Inferior parietal cortex (tissue), 1 donor: ENCODE measurements around the gene C13orf42.
A peak's percentile ranks its signal among the peaks of the same experiment; 100 is the strongest.

Experiments
- DNase-seq: peaks from one replicate; pipeline ENCODE4 v3.0.0-alpha.2; 2016; ENCODE audit errors: extremely low spot score

The C13orf42 gene

GRCh38 chr13:51111174-51111573 lies at the start of gene C13orf42:
TSS of gene C13orf42 (minus strand) at chr13:51111274. CDS start at chr13:51111209, 65 bp downstream.
- DNase-seq = no peak

GRCh38 chr13:51158880-51159518 lies 47.9 kb upstream of the C13orf42 start:
- peak; percentile 34 for DNase-seq

GRCh38 chr13:51158365-51158764 lies 47.3 kb upstream of the C13orf42 start:
- DNase-seq = no peak

- no peak for DNase-seq
Observed at GRCh38 chr13:51156648-51157047, 45.6 kb upstream of the C13orf42 start.

- no peak for DNase-seq
Observed at GRCh38 chr13:51155776-51156515, 44.9 kb upstream of the C13orf42 start.

GRCh38 chr13:51155161-51155560 lies 44.1 kb upstream of the C13orf42 start:
- no peak for DNase-seq

- DNase-seq = no peak
Observed at GRCh38 chr13:51154029-51154555, 43.0 kb upstream of the C13orf42 start.

GRCh38 chr13:51153527-51153926 lies 42.5 kb upstream of the C13orf42 start:
- DNase-seq = no peak

GRCh38 chr13:51152701-51153100 lies 41.6 kb upstream of the C13orf42 start:
- DNase-seq = no peak

- DNase-seq = no peak
Observed at GRCh38 chr13:51151463-51151862, 40.4 kb upstream of the C13orf42 start.

GRCh38 chr13:51148952-51149573 lies 38.0 kb upstream of the C13orf42 start:
- peak; percentile 84 for DNase-seq

GRCh38 chr13:51148223-51148951 lies 37.3 kb upstream of the C13orf42 start:
- DNase-seq = no peak

GRCh38 chr13:51147732-51148131 lies 36.7 kb upstream of the C13orf42 start:
- DNase-seq = no peak

GRCh38 chr13:51146667-51147066 lies 35.6 kb upstream of the C13orf42 start:
- DNase-seq = no peak

- no peak for DNase-seq
Observed at GRCh38 chr13:51137250-51137649, 26.2 kb upstream of the C13orf42 start.

GRCh38 chr13:51136276-51136980 lies 25.4 kb upstream of the C13orf42 start:
- DNase-seq = no peak

GRCh38 chr13:51134763-51135365 lies 23.8 kb upstream of the C13orf42 start:
- DNase-seq = no peak

GRCh38 chr13:51130348-51130747 lies 19.3 kb upstream of the C13orf42 start:
- no peak for DNase-seq

GRCh38 chr13:51125495-51126226 lies 14.6 kb upstream of the C13orf42 start:
- peak; percentile 59 for DNase-seq

- no peak for DNase-seq
Observed at GRCh38 chr13:51122868-51123566, 11.9 kb upstream of the C13orf42 start.
